Progenitor cell of endocrine pancreas (in vitro differentiated cells): ENCODE measurements around the gene ZBTB20. TPM values are rescaled to one million over a fixed set of nuclear protein-coding genes. Genes with fewer than 3 reads are reported as not detected.

ENCODE experiments used
- DNase-seq: peaks from one replicate; pipeline ENCODE4 v3.0.0; 2021; ENCODE audit warnings: low spot score; ENCODE audit not compliant: unreplicated experiment
- H3K27ac Mint-ChIP-seq: 2 replicates; pipeline ENCODE4 v1.8.0; 2021; ENCODE audit warnings: mild to moderate bottlenecking, moderate library complexity, mixed read lengths
- H3K27me3 Mint-ChIP-seq: 2 replicates; pipeline ENCODE4 v1.8.0; 2021; ENCODE audit warnings: mixed read lengths
- H3K36me3 Mint-ChIP-seq: 2 replicates; pipeline ENCODE4 v1.8.0; 2022; ENCODE audit warnings: mixed read lengths; ENCODE audit not compliant: insufficient read depth
- H3K4me1 Mint-ChIP-seq: 2 replicates; pipeline ENCODE4 v1.8.0; 2021; ENCODE audit warnings: low read depth, mixed read lengths
- H3K4me3 Mint-ChIP-seq: 2 replicates; pipeline ENCODE4 v1.8.0; 2021; ENCODE audit warnings: low read depth, mild to moderate bottlenecking, moderate library complexity, mixed read lengths
- H3K9me3 Mint-ChIP-seq: 2 replicates; pipeline ENCODE4 v1.8.0; 2021; ENCODE audit warnings: low read depth, mixed read lengths
- total RNA-seq: library from RNA; stranded (reverse); gene quantifications from 2 replicates; pipeline ENCODE4 v1.2.1, GENCODE V29; 2021
- TF ChIP-seq, protein P1 (sequence below): fragments of 200-600 bp; sonication (generic); IDR thresholded peaks from one replicate; pipeline ENCODE4 v1.5.0; 2021; ENCODE audit warnings: antibody characterized with exemption, mild to moderate bottlenecking; ENCODE audit not compliant: unreplicated experiment

ZBTB20 gene
- total RNA-seq, 1 donor from 2014 or later: 27.3 TPM

GRCh38 chr3:114405202-114405990 lies 741.7 kb downstream of the ZBTB20 start:
- no peak for DNase-seq
- peaks cover 61% of the 10 kb centered on the region for H3K4me1 Mint-ChIP-seq
- no peaks in the 10 kb centered on the region for H3K9me3 Mint-ChIP-seq
- H3K27me3 Mint-ChIP-seq: no peaks in the 10 kb centered on the region
- TF ChIP-seq, protein P1, sequence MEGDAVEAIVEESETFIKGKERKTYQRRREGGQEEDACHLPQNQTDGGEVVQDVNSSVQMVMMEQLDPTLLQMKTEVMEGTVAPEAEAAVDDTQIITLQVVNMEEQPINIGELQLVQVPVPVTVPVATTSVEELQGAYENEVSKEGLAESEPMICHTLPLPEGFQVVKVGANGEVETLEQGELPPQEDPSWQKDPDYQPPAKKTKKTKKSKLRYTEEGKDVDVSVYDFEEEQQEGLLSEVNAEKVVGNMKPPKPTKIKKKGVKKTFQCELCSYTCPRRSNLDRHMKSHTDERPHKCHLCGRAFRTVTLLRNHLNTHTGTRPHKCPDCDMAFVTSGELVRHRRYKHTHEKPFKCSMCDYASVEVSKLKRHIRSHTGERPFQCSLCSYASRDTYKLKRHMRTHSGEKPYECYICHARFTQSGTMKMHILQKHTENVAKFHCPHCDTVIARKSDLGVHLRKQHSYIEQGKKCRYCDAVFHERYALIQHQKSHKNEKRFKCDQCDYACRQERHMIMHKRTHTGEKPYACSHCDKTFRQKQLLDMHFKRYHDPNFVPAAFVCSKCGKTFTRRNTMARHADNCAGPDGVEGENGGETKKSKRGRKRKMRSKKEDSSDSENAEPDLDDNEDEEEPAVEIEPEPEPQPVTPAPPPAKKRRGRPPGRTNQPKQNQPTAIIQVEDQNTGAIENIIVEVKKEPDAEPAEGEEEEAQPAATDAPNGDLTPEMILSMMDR: no peak
- no peak overlapping the region for H3K27ac Mint-ChIP-seq
- no peak overlapping the region for H3K4me3 Mint-ChIP-seq
- no peaks in the 10 kb centered on the region for H3K36me3 Mint-ChIP-seq

GRCh38 chr3:114404590-114404989 lies 742.5 kb downstream of the ZBTB20 start:
- H3K27me3 Mint-ChIP-seq: no peaks in the 10 kb centered on the region
- H3K4me3 Mint-ChIP-seq: no peak overlapping the region
- TF ChIP-seq, protein P1: no peak
- no peaks in the 10 kb centered on the region for H3K9me3 Mint-ChIP-seq
- peaks cover 61% of the 10 kb centered on the region for H3K4me1 Mint-ChIP-seq
- no peak for DNase-seq
- peak overlapping the region; percentile 7 for H3K27ac Mint-ChIP-seq
- H3K36me3 Mint-ChIP-seq: no peaks in the 10 kb centered on the region

GRCh38 chr3:114402838-114403237 lies 744.2 kb downstream of the ZBTB20 start:
- H3K9me3 Mint-ChIP-seq: no peaks in the 10 kb centered on the region
- no peaks in the 10 kb centered on the region for H3K27me3 Mint-ChIP-seq
- peaks cover 53% of the 10 kb centered on the region for H3K4me1 Mint-ChIP-seq
- H3K27ac Mint-ChIP-seq: no peak overlapping the region
- TF ChIP-seq, protein P1: no peak
- DNase-seq: no peak
- no peaks in the 10 kb centered on the region for H3K36me3 Mint-ChIP-seq
- no peak overlapping the region for H3K4me3 Mint-ChIP-seq

- peak overlapping the region; percentile 85 for H3K27ac Mint-ChIP-seq
Measured at GRCh38 chr3:114401346-114401745, 745.7 kb downstream of the ZBTB20 start.

GRCh38 chr3:114400371-114400770 lies 746.7 kb downstream of the ZBTB20 start:
- no peaks in the 10 kb centered on the region for H3K27me3 Mint-ChIP-seq
- peak overlapping the region; percentile 85 for H3K27ac Mint-ChIP-seq
- DNase-seq: no peak
- no peaks in the 10 kb centered on the region for H3K9me3 Mint-ChIP-seq
- peaks cover 37% of the 10 kb centered on the region for H3K4me1 Mint-ChIP-seq
- no peaks in the 10 kb centered on the region for H3K36me3 Mint-ChIP-seq
- H3K4me3 Mint-ChIP-seq: no peak overlapping the region
- TF ChIP-seq, protein P1: no peak

More at GRCh38 chr3:114401346-114401745, 745.7 kb downstream of the ZBTB20 start:
- TF ChIP-seq, protein P1: no peak
- Mint-ChIP-seq H3K36me3 (no peaks in the 10 kb centered on the region), H3K9me3 (no peaks in the 10 kb centered on the region), H3K4me3 (no peak overlapping the region), H3K27me3 (no peaks in the 10 kb centered on the region), H3K4me1 (peaks cover 42% of the 10 kb centered on the region)
- no peak for DNase-seq
